GM12875 (cell line): ENCODE results near the gene CASP5.
A peak's percentile ranks its signal among the peaks of the same experiment; 100 is the strongest.

ENCODE experiments used
- H3K4me3 ChIP-seq: one replicate; pipeline ENCODE4 v1.5.1; 2011; ENCODE audit warnings: low read depth, low read length, control low read depth
- CTCF ChIP-seq: IDR thresholded peaks from 2 replicates; pipeline ENCODE4 v1.5.1; 2011; ENCODE audit warnings: low read depth, mild to moderate bottlenecking, control low read depth, inconsistent platforms, low read length, moderate library complexity, borderline replicate concordance; ENCODE audit not compliant: insufficient read depth

Gene CASP5

GRCh38 chr11:105054723-105055493 lies 31.9 kb upstream of the CASP5 start:
- TF ChIP-seq CTCF, result no peak
- H3K4me3 ChIP-seq, result no peak overlapping the region

GRCh38 chr11:105052487-105052886 lies 29.5 kb upstream of the CASP5 start:
- TF ChIP-seq CTCF, result no peak
- no peak overlapping the region for H3K4me3 ChIP-seq

- TF ChIP-seq CTCF, result no peak
- no peak overlapping the region for H3K4me3 ChIP-seq
These were observed 28.6 kb upstream of the CASP5 start for GRCh38 chr11:105051559-105051958.

GRCh38 chr11:105049481-105049880 lies 26.5 kb upstream of the CASP5 start:
- TF ChIP-seq CTCF, result no peak
- H3K4me3 ChIP-seq, result no peak overlapping the region

GRCh38 chr11:105046898-105047579 lies 24.1 kb upstream of the CASP5 start:
- no peak for TF ChIP-seq CTCF
- H3K4me3 ChIP-seq, result no peak overlapping the region

- no peak overlapping the region for H3K4me3 ChIP-seq
- no peak for TF ChIP-seq CTCF
These were observed 22.8 kb upstream of the CASP5 start for GRCh38 chr11:105045676-105046296.

- H3K4me3 ChIP-seq, result peak within 1 kb of the TSS; percentile 48
These were observed 21.9 kb upstream of the CASP5 start, which contains the start of gene CARD16 for GRCh38 chr11:105044557-105045524. TSS of gene CARD16 (minus strand) at chr11:105045335. CDS start at chr11:105045297, 38 bp downstream.
